HG02642 (cell line): ENCODE measurements around the gene TMEM53.

Experiments used
- ATAC-seq: cut with Tn5 transposase; IDR thresholded peaks from one replicate; pipeline ENCODE4 v1.9.1; 2021; ENCODE audit warnings: mild to moderate bottlenecking; ENCODE audit not compliant: unreplicated experiment, poor library complexity

TMEM53 gene

DNA sequence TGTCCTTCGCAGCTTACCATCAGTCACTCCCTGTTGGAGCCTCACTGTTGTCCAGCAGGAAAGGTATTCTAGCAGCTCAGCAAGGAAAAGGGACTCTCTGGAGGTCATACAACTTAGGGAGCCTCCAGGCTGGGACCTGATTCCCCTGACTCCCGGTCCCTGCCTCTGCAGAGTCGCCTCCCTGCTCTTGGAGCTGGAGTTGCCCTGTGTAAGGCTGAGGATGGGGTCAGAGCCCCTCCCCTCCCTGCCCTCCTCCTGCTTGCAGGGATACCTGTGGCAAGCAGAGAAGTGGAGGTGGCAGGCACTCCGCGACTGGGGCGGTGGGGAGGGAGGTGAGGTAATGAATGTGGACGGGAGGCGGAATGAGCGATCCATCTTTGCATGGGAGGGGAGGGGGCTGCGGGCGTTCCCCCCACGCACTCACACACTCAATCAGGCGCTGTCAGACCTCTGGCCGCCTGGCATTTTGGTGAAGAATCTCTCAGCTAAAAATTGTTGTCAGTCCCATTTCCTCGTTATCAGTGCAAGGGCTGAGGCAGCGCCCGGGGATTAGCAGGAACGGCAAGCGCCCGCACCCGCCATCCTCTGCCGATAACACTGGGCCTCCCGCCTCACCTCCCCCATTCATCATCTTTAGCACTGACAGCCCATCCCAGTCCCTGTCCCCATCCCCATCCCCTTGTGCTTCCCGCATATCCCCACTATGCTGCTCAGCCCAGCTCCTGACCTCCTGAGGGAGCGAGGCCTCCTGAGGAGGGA lies 64.3 kb downstream of the TMEM53 start:
- no peak for ATAC-seq

DNA sequence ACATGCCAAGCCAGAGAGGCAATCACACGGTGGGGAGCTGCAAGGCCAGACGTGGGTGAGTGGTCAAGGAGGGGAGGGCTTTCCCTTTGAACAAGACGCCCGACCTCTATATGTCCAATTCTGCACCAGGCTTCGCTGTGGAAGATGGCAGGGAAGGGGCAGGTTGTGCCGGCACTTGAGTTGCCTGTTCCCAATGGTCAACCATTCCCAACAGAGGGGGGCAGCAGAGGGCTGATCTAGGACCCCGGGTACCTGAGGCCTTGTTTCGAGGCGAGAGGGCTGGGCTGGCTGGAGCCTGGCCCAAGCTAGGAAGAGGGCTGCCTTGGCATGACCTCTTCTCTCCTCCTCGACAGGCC lies 64.9 kb downstream of the TMEM53 start:
- no peak for ATAC-seq

DNA sequence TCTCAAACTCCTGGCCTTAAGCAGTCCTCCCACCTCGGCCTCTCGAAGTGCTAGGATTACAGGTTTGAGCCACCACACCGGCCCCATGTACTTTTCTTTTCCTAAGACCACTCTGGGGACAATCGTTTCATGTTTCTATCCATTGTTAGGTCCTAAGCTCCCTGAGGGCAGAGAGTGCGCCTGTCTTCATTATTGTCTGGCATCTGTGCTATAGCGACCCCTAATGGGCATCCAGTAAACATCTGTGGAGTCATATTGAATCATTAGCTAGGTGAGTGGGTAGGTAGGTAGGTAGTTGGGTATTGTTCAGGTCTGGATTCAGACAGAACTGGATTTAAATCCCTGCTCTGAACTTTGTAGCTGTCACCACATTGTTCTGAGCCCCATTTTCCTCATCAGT lies 66.1 kb downstream of the TMEM53 start:
- no peak for ATAC-seq

DNA sequence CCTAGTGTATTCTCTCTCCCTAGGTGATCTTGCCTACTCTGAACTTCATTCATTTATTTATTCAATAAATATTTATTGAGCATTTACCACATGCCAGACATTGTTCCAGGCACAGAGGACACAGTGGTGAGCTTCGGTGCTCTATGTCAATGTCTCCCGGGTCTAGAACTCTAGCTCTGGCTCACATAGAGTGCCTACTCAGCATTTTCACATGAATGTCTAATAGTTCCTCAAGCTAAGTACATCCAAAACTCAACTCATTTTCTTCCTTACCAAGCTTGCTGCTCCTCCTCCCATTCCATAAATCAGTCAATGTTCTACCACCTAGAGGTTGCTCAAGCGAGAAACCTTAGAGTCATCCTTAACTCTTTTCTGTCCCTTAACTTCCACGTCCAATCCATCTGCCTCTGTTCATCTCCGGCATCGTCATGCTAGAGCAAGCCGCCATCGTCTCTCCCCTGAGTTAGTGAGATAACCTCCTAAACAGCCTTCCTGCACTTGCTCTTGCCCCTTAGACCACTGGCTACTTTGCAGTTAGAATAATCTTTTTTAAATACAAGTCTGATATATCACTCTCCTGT lies 67.5 kb downstream of the TMEM53 start:
- no peak for ATAC-seq

DNA sequence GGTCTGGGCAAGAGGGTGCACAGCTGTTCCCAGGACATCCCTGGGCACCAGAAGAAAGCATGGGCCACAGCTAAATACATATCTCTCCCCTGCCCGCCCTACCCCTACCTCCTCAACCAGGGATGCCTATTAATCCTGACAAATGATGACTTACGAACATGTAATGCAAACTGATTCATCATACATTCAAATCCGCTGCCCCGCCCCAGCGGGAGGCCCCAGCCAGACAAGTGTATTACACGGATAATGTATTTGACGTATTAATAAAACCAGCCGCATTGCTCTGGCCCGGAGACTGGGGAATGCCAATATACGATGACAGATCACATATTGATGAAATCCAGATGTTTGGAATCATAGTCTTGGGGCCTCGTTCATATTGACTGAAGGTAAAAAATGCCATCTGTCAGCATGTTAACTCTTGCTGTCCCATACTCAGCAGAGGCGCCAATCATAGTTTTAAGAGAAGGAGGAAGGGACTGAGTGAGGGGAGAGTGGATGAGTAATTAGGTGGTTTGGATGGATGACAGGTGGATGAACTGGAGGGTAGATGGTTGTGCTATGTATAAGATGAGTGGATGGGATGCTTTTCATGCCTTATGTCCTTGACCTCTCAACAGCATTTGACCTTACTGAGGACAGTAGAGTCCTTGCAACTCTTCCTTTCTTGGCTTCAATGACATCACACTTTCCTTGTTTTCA lies 68.2 kb downstream of the TMEM53 start:
- no peak for ATAC-seq

DNA sequence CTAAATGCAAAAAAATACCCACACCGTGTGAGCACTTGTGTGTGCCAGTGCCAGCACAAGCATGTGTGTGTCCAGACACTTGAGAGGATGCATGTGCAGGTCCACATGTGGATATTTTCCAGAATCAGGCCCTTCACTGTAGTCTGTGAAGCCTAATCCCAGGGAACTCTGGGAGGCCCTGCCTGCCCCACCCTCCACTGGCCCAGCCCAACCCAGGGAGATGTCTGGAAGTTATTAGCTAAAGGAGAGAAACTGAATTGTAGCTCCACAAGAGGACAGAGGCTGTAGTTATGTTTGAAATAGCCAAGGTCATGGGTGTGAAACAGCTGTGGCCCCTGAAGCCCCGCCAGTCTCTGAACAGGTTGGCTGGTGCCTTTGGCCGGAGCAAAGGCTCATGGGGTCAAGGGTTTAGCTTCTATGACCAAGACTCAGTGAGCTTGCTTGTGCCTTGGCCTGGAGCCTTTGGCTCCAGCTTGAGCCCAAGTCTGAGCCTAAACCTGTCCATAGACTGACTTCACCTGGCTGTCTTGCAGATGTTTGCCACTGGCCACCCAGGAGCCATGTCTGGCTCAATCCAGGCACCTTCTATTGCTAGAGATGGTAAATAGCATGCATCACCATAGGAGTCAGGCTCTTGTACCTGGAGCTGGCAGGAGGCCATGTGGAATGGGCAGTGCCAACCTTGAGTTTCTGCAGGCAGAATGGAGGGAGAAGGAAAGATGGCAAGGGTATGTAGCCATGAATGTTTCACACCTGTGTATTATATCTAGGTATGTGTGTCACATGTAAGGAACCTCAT lies 69.9 kb downstream of the TMEM53 start:
- ATAC-seq: no peak

DNA sequence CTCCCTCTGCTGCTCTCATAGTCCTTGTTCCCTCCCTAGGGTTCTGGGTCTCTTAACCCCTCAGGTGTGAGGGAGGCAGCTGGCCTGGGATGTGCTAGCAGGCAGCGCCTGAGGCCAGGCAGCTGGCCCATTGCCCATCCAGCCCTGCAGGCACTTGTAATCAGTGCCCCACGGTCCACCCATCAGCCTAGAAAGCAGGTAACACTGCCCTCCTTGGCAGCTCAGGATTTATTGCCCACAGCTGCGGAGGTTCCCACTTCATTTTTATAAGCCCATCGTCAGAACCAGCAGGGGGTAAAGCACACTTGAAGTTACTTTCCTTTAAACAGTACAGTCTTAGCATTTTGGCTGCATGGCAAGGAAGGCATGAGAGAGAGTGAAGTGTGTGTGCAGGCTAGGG lies 70.6 kb downstream of the TMEM53 start:
- ATAC-seq: no peak
